Myocyte (in vitro differentiated cells): Measurements from ENCODE around the gene MRPS2. TPM values are rescaled to one million over a fixed set of nuclear protein-coding genes. Genes with fewer than 3 reads are reported as not detected.

ENCODE experiments used
- DNase-seq: peaks from one replicate; pipeline ENCODE4 v3.0.0-alpha.2; 2012; ENCODE audit warnings: low read depth
- total RNA-seq: library from RNA; depleted of rRNA; stranded (reverse); fragments of >200 nt; gene quantifications from 2 replicates; pipeline ENCODE4 v1.2.3, GENCODE V29; 2014

Gene MRPS2
- total RNA-seq, 1 donor from 2014 or later = 39.2 TPM

DNA sequence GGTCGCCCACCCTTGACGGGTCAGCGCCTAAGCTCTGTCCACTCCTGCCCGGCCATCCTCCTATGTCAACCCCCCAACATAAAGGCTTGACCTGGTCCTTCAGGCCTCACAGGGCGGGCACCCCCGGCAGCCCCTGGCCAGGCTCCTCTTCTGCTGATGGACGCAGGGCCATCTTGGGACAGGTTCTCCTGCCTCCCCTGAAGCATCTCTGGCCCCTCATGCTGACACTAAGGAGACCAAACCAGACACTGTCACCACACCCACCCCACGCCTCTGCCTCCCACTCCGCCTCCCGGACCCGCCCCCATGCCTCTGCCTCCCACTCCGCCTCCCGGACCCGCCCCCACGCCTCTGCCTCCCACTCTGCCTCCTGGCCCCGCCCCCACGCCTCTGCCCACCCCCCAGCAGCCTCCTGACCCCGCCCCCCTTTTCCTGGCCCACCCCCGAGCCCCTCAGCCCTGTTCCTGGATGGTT, 52.3 kb downstream of the MRPS2 start:
- no peak for DNase-seq

Other genes starting within 250 kb of the MRPS2 start
- gene PPP1R26, start 20.9 kb upstream of the MRPS2 start, total RNA-seq = 14.3 and 15.2 TPM in 2 replicates
- not detected in 2 replicates for gene LCN1, start 20.8 kb downstream of the MRPS2 start, total RNA-seq
- not detected in 2 replicates for gene OBP2A, start 45.4 kb downstream of the MRPS2 start, total RNA-seq
- gene PAEP, start 61.1 kb downstream of the MRPS2 start, total RNA-seq = not detected in 2 replicates
- not detected in 2 replicates for gene GLT6D1, start 138.9 kb downstream of the MRPS2 start, total RNA-seq
- gene LCN9, start 162.6 kb downstream of the MRPS2 start, total RNA-seq = not detected in 2 replicates
- not detected in 2 replicates for gene SOHLH1, start 198.8 kb downstream of the MRPS2 start, total RNA-seq
- gene KCNT1, start 201.5 kb downstream of the MRPS2 start, total RNA-seq = 0.08 and 0.16 TPM in 2 replicates